Common myeloid progenitor, CD34-positive (primary cell): ENCODE data around the gene JMJD8.

Experiments used
- CTCF ChIA-PET: fragments of 350-600 bp; sonication (Branson Sonifier 250); formaldehyde crosslinking; loops from one replicate; lab custom pipeline; 2021; ENCODE audit warnings: antibody characterized with exemption; lab: Charles Lee
- POLR2A ChIA-PET: fragments of 350-600 bp; sonication (Branson Sonifier 250); formaldehyde crosslinking; loops from one replicate; lab custom pipeline; 2021; ENCODE audit warnings: antibody characterized with exemption; lab: Charles Lee
- DNase-seq, 3 donors: peaks; one replicate each; pipeline versions ENCODE4 v3.0.0 to v3.0.0-alpha.2; 2013
- H3K27ac ChIP-seq, 2 experiments: 1 replicate in 1 of 2; 2 replicates in 1 of 2; pipeline ENCODE4 v1.7.0; 2013; ENCODE audit warnings: inconsistent platforms in 2 of 2, low read length in 2 of 2, mild to moderate bottlenecking in 2 of 2, low read depth in 1 of 2, moderate library complexity in 1 of 2; ENCODE audit not compliant: severe bottlenecking in 2 of 2, insufficient read depth in 1 of 2, poor library complexity in 1 of 2
- H3K27me3 ChIP-seq, 5 experiments: replicated peaks in 2 of 5; 1 replicate in 3 of 5; 2 replicates in 2 of 5; pipeline versions ENCODE4 v1.6.1 to v1.7.0; 2013; ENCODE audit warnings: low read length in 4 of 5, mild to moderate bottlenecking in 2 of 5, moderate library complexity in 2 of 5, inconsistent platforms in 1 of 5; ENCODE audit not compliant: insufficient read depth in 5 of 5, control insufficient read depth in 4 of 5
- H3K36me3 ChIP-seq, 4 experiments: 1 replicate in 2 of 4; 2 replicates in 2 of 4; pipeline versions ENCODE4 v1.6.1 to v1.7.0; 2013; ENCODE audit warnings: low read length in 3 of 4, control low read depth in 1 of 4, mild to moderate bottlenecking in 1 of 4; ENCODE audit not compliant: control insufficient read depth in 4 of 4, insufficient read depth in 4 of 4
- H3K4me1 ChIP-seq, 4 experiments: 1 replicate in 3 of 4; 2 replicates in 1 of 4; pipeline versions ENCODE4 v1.6.1 to v1.7.1; 2013; ENCODE audit warnings: low read length in 3 of 4, mild to moderate bottlenecking in 3 of 4, control low read depth in 1 of 4, inconsistent platforms in 1 of 4, moderate library complexity in 1 of 4; ENCODE audit not compliant: control insufficient read depth in 4 of 4, insufficient read depth in 4 of 4; ENCODE audit errors: control extremely low read depth in 1 of 4
- H3K4me3 ChIP-seq, 7 experiments: 1 replicate in 4 of 7; 2 replicates in 3 of 7; pipeline versions ENCODE4 v1.5.1 to v1.7.0; 2013; ENCODE audit warnings: mild to moderate bottlenecking in 7 of 7, low read length in 6 of 7, moderate library complexity in 6 of 7, inconsistent platforms in 2 of 7, low read depth in 2 of 7, control low read depth in 1 of 7; ENCODE audit not compliant: insufficient read depth in 4 of 7, control insufficient read depth in 1 of 7; ENCODE audit errors: extremely low read depth in 1 of 7
- H3K9me3 ChIP-seq, 5 experiments: 1 replicate in 4 of 5; 2 replicates in 1 of 5; pipeline versions ENCODE4 v1.6.1 to v1.7.1; 2013; ENCODE audit warnings: low read length in 4 of 5, mild to moderate bottlenecking in 2 of 5, inconsistent platforms in 1 of 5, low read depth in 1 of 5, moderate library complexity in 1 of 5; ENCODE audit not compliant: control insufficient read depth in 4 of 5, insufficient read depth in 2 of 5; ENCODE audit errors: control extremely low read depth in 1 of 5
- WGBS: methylation state at CpG from one replicate; pipeline ENCODE4 v1.1.5; 2013; ENCODE audit not compliant: insufficient coverage; 5-methylcytosine and 5-hydroxymethylcytosine counted together

The JMJD8 gene

DNA sequence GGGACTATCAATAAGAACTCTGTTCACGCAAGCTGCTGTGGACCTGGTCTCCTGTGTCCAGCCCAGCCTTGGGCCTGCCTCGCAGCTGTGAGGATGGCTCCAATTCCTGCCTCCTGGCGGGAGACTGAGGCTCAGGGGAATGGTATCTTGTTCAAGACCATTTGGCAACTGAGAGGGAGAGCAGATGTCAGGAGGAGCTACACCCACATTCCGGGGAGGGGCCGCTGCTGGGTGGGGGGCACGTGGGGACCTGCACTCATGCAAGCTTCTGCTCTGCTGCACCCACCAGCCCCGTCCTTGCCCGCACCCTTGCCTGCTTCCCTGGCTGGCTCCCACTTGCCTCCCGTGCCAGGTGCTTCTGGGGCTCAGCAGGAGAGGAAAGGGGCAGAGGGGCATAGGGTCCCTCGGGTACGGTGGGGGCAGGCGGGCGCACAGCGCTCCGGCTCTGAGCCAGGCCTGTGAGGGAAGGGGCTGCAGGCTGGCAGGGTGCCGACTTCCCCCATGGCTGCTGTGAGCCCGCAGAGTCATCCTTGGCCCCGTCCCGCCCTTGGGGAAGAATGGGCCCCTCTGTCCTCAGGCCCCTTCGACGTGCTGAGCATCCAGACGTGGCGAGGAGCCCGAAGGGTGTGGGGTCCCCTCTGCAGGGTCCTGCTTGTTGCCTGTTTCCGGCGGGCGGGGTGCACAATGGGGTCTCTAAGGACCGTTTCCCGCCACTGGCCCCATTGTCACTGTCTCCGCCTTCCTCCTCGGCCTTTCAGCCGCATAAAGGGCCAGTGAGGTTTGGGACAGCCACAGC, 33.5 kb upstream of the JMJD8 start:
- ChIA-PET POLR2A (no interaction called here), CTCF (interaction anchor here (1.0 to 3.4 kb wide), 6 partner anchors 8 to 67 kb away, joined by 3 to 17 read pairs (median 4); partner anchors contain the start of genes CCDC78 and CIAO3)
- Histone ChIP-seq H3K36me3 (peaks cover 0 to 3% (median 0%) of the 10 kb centered on the region in 4 experiments), H3K4me3 (no peak overlapping the region), H3K9me3 (no peaks in the 10 kb centered on the region), H3K27ac (no peak overlapping the region), H3K4me1 (peaks cover 0 to 59% (median 51%) of the 10 kb centered on the region in 4 experiments), H3K27me3 (peaks cover 0 to 39% (median 6%) of the 10 kb centered on the region in 5 experiments)
- DNase-seq: no peak
- 85% methylated on average over 27 of the region's 32 CpGs for WGBS

DNA sequence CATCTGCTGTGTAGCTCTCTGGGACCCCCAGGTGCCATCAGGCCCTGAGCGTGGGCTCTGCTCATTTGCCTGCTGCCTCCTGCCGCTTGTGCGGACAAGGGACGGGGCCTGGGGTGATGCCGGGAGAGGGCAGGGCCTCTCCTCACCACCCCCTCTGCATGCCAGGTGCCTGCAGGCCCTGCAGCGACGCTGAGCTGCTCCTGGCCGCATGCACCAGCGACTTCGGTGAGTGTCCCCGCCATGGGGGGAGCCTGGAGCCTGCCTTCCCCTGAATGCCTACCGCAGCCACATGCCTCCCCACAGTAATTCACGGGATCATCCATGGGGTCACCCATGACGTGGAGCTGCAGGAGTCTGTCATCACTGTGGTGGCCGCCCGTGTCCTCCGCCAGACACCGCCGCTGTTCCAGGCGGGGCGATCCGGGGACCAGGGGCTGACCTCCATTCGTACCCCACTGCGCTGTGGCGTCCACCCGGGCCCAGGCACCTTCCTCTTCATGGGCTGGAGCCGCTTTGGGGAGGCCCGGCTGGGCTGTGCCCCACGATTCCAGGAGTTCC, 32.7 kb upstream of the JMJD8 start:
- Histone ChIP-seq H3K27me3 (peaks cover 0 to 42% (median 7%) of the 10 kb centered on the region in 5 experiments), H3K4me3 (no peak overlapping the region), H3K9me3 (no peaks in the 10 kb centered on the region), H3K36me3 (no peaks in the 10 kb centered on the region), H3K27ac (no peak overlapping the region), H3K4me1 (peaks cover 0 to 54% (median 50%) of the 10 kb centered on the region in 4 experiments)
- ChIA-PET POLR2A (interaction anchor here (1.3 kb wide), 1 partner anchor 9 kb away, joined by 4 read pairs; the partner anchor contains the start of gene CCDC78), CTCF (interaction anchor here (1.0 to 3.4 kb wide), 9 partner anchors 9 to 71 kb away, joined by 3 to 17 read pairs (median 5); partner anchors contain the start of genes CCDC78, CHTF18, CIAO3 and RPUSD1)
- WGBS: 95% methylated on average over 22 of the region's 29 CpGs
- DNase-seq: no peak

DNA sequence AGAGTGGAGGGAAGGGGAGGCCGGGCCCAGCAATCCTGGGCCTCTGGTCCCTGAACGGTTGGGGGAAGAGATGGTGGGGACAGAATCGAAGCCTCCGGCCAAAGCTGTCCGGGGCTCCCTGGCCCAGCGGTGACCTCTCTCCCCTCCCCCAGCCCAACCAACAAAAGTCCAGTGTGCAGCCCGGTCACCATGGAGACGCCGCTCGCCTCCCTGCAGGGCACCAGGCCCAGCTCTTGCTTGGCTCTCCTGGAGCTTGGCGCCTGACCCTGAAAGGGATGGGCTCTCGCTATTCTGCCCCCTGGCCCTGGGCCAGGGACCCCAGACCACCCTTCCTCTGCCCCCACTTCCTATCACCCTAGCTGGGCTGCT, 32.0 kb upstream of the JMJD8 start:
- ChIA-PET CTCF (interaction anchor here (0.7 to 3.4 kb wide), 8 partner anchors 10 to 72 kb away, joined by 3 to 17 read pairs (median 6); partner anchors contain the start of genes CCDC78, CHTF18, CIAO3 and RPUSD1), POLR2A (interaction anchor here (1.3 kb wide), 1 partner anchor 10 kb away, joined by 4 read pairs; the partner anchor contains the start of gene CCDC78)
- H3K4me3 ChIP-seq: no peak overlapping the region
- no peak overlapping the region for H3K27ac ChIP-seq
- H3K9me3 ChIP-seq: no peaks in the 10 kb centered on the region
- H3K27me3 ChIP-seq: peaks cover 0 to 43% (median 7%) of the 10 kb centered on the region in 5 experiments
- no peak for DNase-seq
- no peaks in the 10 kb centered on the region for H3K36me3 ChIP-seq
- peaks cover 0 to 48% (median 44%) of the 10 kb centered on the region in 4 experiments for H3K4me1 ChIP-seq
- WGBS: 42% methylated on average over 7 of the region's 12 CpGs

GRCh38 chr16:715477-716199, 31.5 kb upstream of the JMJD8 start:
- under 1% methylated on average over 66 of the region's 74 CpGs for WGBS
- POLR2A ChIA-PET: interaction anchor here (0.8 to 1.3 kb wide), 2 partner anchors 10 to 152 kb away, joined by 3 to 4 read pairs; partner anchors contain the start of gene CCDC78
- H3K36me3 ChIP-seq: no peaks in the 10 kb centered on the region
- CTCF ChIA-PET: interaction anchor here (0.7 to 3.4 kb wide), 9 partner anchors 11 to 72 kb away, joined by 3 to 17 read pairs (median 5); partner anchors contain the start of genes CCDC78, CHTF18, CIAO3 and RPUSD1
- peak overlapping the region in 6 of 7 experiments; percentile 19 to 66 (median 60) for H3K4me3 ChIP-seq
- no peak overlapping the region for H3K27ac ChIP-seq
- peak in 1 of 3 donors; percentile 31 for DNase-seq
- H3K4me1 ChIP-seq: peaks cover 0 to 43% (median 39%) of the 10 kb centered on the region in 4 experiments
- no peaks in the 10 kb centered on the region for H3K9me3 ChIP-seq
- peaks cover 0 to 48% (median 7%) of the 10 kb centered on the region in 5 experiments for H3K27me3 ChIP-seq

DNA sequence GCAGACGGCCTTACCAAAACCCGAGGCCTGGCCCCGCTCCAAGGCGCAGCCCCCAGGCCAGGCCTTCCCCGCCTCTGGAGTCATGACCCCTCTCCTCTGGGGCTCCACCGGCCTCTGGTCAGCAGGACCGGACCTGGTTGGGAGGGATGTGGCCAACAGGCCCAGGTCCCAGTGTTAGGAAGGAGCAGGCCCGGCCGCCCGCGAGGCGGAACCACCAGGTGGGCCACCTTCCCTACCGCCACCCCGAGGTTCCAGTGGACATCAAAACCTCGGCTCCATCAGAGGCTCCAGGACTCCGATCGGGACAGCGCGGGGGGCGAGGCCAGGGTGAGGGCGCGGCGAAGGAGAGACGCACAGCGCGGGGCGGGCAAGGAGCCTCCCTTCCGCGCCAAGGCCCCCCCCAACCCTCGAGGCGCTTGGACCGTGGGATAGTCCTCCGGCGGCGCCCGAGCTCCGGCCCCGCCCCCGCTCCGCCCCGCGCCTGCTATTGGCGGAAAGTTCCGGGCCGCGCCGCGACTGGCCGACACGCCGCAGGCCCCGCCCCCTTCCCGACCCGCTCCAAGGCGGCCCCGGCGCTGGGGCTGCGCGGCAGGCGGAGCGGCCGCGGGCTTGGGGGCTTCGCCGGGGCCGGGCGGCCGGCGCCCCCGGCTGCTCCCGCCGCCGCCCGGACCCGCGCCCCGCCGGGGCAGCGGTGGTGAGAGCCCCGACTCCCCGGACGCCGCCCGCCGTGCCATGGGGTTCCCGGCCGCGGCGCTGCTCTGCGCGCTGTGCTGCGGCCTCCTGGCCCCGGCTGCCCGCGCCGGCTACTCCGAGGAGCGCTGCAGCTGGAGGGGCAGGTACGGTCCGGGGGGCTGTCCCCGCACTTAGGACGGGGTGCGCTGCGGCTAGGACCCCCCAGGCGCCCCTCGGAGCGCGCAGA, 30.7 kb upstream of the JMJD8 start, which contains the start of gene METRN:
TSS of gene METRN (plus strand) at position 561 of the 919 bp plus-strand sequence. CDS start at position 733, 172 bp downstream.
- no peak within 1 kb of the TSS for H3K27ac ChIP-seq
- H3K9me3 ChIP-seq: no peaks in the 10 kb centered on the region
- ChIA-PET POLR2A (interaction anchor here (0.8 kb wide), 1 partner anchor 152 kb away, joined by 3 read pairs; no protein-coding TSS in a partner anchor), CTCF (interaction anchor here (1.2 to 5.6 kb wide), 8 partner anchors 12 to 388 kb away, joined by 3 to 104 read pairs (median 6); partner anchors contain the start of genes CHTF18 and RPUSD1)
- WGBS: 6% methylated on average over 74 of the region's 108 CpGs
- peaks cover 0 to 56% (median 9%) of the 10 kb centered on the region in 5 experiments for H3K27me3 ChIP-seq
- H3K36me3 ChIP-seq: no peaks in the 10 kb centered on the region
- H3K4me3 ChIP-seq: peak within 1 kb of the TSS in 6 of 7 experiments; percentile 19 to 66 (median 60)
- H3K4me1 ChIP-seq: peaks cover 0 to 35% (median 31%) of the 10 kb centered on the region in 4 experiments
- peak; percentile 81 to 87 (median 85) for DNase-seq
